HG03175 (cell line): ENCODE data around the gene RTF2.
"Not testable (repeated sequence)": the region's sequence is repeated elsewhere in the genome, so short reads cannot be mapped to it uniquely, and the experiment has no call there.

Experiments
- ATAC-seq: cut with Tn5 transposase; IDR thresholded peaks from one replicate; pipeline ENCODE4 v1.9.1; 2021; ENCODE audit warnings: mild to moderate bottlenecking, moderate library complexity; ENCODE audit not compliant: unreplicated experiment

RTF2 gene

DNA sequence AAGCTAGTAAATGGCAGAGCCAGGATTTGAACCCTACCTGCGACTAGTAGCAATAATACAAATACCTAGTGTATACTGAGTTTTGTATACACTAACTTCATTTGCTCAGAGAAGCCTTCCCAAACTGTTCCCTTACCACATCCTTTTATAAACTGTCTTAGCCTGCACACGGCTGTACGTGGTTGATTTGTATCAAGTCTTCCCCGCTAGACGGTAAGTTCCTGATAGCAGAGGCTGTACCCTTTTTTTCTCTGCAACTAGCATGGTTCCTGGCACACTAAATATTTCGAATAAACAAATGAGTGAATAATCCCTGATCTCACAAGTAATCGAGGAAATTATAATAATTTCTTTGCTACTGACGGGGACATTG is 636 bp downstream of the RTF2 start:
- no peak for ATAC-seq

- ATAC-seq = no peak
These were observed 15.5 kb downstream of the RTF2 start for GRCh38 chr20:56483970-56484369.

DNA sequence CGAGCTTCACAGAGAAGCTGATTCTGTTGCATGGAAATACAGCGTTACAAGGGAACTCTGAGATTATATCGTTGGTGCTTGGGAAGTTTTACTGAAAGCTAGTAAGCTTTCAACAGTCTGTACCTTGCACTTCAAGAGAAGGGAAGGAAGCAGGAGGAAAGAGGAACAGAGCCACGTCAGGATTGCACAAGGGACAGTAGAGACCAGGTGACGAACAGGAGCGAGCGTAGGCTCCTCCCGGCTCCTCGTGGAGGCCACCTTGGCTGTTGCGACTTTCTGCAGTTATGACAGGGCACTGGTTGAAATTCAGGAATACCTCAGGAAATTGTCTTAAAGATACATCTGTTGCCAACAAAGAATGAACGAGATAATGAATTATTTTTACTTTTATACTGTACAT is 18.8 kb downstream of the RTF2 start:
- no peak for ATAC-seq

DNA sequence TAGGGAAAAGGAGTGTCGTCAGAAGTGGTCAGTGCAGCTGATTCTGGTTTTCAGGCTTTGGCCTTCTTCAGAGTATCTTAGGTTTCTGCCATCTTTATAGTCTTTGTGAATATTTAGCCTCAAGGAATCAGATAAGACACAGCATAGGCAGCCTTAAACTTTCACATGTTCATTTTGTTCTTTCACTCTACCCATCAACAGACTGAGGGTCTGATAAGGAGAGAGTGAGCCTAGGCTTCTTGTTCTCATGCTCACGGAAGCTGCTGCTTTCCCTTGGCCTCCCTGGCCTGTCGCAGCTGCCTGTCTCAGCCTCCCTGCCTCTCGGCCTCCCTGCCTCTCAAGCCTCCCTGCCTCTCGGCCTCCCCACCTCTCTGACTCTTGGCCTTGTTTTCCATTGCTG is 20.1 kb downstream of the RTF2 start:
- ATAC-seq = no peak

- ATAC-seq = no peak
These were observed 32.7 kb downstream of the RTF2 start for GRCh38 chr20:56501116-56501515.

DNA sequence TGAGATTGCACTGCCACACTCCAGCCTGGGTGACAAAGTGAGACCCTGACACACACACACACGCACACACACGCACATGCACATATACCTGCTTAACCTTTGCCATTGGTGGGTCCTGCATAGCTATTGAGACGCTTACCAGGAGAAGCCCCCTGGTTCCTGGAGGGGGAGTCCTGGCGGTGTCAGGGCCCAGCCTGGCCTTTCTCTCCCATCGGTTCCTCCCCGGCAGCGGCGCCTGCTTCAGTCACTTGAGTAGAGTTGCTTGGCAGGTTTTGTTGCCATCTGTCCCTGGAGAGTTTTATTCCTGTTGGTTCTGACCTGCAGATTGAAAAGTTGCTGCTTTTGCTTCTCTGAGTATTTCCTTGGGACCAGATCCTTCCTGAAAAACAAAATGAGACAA is 35.5 kb downstream of the RTF2 start:
- ATAC-seq = no peak

DNA sequence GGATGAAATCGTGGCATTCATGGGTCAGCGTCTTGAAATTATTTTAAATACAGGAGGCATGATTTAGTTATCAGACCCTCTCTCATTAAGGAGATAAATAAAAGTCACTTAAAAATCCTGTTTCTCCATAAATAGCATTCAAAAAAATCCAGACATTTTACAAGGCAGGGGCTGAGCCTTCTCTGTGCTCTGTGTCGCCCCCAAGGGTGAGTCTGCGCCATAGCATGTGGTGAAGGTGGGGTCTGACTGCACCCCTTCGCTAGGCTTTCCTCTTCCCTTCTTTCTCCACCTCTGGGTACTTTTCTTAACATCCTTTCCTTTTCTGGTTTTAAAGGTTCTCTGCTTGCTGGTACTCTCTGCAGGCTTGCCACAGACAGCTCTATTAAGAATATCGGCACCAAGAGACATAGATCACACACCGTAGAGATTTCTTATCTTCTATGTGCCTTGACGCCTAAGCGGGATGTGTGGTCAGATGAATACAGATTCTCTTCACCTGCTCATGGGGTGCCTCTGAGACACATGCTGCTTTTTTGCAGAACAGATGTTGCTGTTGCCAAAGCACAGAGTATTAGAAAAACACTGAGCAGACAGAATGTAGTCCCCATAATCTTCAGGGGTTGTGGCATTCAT is 36.1 kb downstream of the RTF2 start:
- ATAC-seq = no peak

DNA sequence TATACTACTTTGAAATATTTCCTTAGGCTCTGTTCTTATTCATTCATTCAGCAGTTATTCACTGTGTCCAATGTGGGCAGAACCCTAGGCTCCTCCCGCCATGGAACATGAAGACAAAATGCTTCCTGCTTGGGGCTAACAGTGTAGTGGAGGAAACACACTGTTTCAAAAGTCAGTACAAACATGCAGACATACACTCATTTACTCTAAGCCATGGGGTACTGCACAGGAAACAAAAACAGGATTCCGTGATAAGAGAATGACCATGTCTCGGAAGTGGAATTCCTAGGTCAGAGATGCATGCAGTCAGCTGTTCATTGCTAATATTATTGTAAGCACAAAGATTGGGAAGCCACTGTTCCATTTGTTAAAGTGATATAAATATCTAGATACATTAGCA is 37.7 kb downstream of the RTF2 start:
- ATAC-seq = no peak

DNA sequence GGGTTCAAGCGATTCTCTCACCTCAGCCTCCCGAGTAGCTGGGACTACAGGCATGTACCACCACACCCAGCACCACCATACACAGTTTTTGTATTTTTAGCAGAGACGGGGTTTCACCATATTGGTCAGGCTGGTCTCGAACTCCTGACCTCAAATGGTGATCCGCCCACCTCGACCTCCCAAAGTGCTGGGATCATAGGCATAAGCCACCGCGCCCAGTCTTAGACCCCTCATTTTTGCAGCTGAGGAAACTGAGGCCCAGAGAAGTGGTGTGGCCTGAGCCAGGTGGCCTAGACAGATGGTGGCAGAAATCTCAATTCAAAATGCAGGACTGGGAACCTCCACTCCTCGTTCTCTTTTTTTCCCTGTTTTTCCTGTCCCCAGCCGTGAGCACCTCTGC is 43.5 kb downstream of the RTF2 start:
- ATAC-seq = no peak

- no peak for ATAC-seq
These were observed 45.0 kb downstream of the RTF2 start for GRCh38 chr20:56513161-56514150.

DNA sequence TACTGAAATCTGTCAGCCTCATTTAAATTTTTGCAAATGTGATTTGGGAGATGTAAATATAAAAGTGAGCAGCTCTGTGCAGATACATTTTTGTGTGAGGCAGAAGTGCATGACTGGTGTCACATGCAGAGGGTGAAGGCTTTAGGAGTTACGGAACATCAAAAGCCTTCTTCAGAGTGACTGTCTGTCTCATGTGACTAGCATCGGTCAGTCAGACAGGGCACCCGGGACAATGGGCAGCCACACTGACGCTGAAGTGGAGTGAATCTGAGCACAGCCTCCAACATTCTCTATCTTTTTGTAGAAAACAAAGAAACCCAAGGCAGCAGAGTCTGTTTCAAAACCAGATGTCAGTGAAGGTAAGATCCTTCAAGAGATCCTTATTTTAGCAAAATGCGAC is 48.2 kb downstream of the RTF2 start:
- no peak for ATAC-seq

- ATAC-seq = no peak
These were observed 48.8 kb downstream of the RTF2 start for GRCh38 chr20:56517211-56517610.

GRCh38 chr20:56517641-56518040 is 49.2 kb downstream of the RTF2 start:
- no peak for ATAC-seq

DNA sequence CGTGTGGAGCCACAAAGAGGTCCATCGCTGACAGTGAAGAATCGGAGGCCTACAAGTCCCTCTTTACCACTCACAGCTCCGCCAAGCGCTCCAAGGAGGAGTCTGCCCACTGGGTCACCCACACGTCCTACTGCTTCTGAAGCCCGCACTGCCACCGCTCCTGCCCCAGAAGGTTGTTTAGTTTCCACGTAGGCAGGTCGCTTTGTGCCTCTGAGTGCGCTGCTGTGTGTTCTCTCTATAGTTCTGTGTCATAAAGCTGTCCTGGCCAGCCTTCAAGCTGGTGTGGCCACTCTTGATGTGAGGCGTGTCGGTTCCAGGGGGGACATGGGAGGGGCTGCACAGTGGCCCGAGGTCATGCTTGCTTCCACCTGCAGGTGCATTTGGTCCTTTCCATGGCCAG is 49.7 kb downstream of the RTF2 start:
- no peak for ATAC-seq

DNA sequence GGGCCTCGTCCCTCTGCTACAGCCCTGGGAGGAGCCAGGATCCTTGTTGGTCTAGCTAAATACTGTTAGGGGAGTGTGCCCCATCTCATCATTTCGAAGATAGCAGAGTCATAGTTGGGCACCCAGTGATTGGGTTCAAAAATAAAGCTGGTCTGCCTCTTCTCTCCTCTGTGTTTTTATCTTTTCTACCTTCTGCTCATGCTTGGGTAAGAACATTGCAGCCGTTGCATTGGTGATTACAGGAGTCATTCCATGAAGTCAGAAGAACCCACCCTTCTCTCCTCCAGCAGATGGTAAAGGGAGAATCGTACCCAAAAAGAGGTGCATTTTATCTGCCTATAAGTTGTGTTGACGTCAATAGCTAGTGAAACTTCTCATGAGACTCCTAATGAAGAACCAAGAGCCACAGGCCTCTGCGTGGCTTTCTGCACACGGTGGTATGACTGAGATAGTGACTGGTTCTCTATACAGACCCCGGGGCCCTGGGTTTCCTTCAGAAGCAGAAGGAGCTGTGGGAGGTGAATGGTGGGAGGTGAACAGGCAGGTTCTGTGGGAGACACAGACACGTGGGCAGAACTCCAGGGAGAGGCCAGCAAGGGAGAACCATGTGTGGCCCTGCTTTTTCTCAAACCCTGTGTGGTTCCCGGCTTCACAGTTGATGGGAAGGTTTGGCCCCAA is 50.4 kb downstream of the RTF2 start:
- ATAC-seq = no peak

- ATAC-seq = no peak
These were observed 51.1 kb downstream of the RTF2 start for GRCh38 chr20:56519551-56519950.

GRCh38 chr20:56520180-56520579 is 51.8 kb downstream of the RTF2 start:
- ATAC-seq = no peak

- not testable (repeated sequence) for ATAC-seq
These were observed 52.4 kb downstream of the RTF2 start for GRCh38 chr20:56520746-56521354.

GRCh38 chr20:56522311-56522710 is 53.9 kb downstream of the RTF2 start:
- ATAC-seq = no peak

GRCh38 chr20:56524444-56524843 is 56.0 kb downstream of the RTF2 start, which contains the start of gene FAM209A:
Gene FAM209A, plus strand, starts transcription at chr20:56524744. Its CDS starts 65 bp downstream, at chr20:56524809.
- not testable (repeated sequence) for ATAC-seq

DNA sequence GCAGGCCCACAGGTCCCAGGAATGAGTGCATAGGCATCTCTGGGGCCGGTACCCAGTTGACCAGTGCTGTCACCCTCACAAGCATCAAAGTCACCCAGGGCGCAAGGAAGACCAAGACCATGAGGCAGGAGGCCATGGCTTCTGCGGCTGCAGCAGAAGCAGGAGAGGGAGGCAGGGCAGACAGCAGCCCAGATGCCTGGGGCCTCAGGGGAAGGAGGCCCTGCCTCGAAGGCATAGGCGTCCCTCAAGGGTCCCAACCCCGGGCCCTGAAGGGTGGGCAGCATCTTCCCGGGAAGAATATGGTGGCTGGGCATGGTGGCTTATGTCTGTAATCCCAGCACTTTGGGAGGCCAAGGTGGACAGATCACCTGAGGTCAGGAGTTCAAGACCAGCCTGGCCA is 59.1 kb downstream of the RTF2 start:
- ATAC-seq = no peak
